SK-N-MC (cell line): ENCODE data around the gene BLM.

Source experiments
- DNase-seq: peaks from one replicate; pipeline ENCODE4 v3.0.0-alpha.2; 2011; ENCODE audit warnings: low read depth, low spot score
- H3K27ac ChIP-seq: fragments of 200-600 bp; sonication (generic); 2 replicates; pipeline ENCODE4 v1.5.1; 2016; ENCODE audit warnings: mixed run types
- H3K36me3 ChIP-seq: fragments of 200-600 bp; sonication (generic); 2 replicates; pipeline ENCODE4 v1.6.1; 2017; ENCODE audit warnings: antibody characterized with exemption, low read length, mixed read lengths; ENCODE audit not compliant: insufficient read depth
- H3K4me3 ChIP-seq: fragments of 200-600 bp; sonication (generic); 2 replicates; pipeline ENCODE4 v1.5.1; 2016
- H3K9ac ChIP-seq: fragments of 200-600 bp; sonication (generic); 2 replicates; pipeline ENCODE4 v1.8.0; 2017; ENCODE audit warnings: mixed run types, mixed read lengths; ENCODE audit not compliant: insufficient read length
- H3K9me3 ChIP-seq: fragments of 200-600 bp; sonication (generic); 2 replicates; pipeline ENCODE4 v1.6.1; 2017; ENCODE audit warnings: low read depth, mild to moderate bottlenecking, antibody characterized with exemption, low read length, moderate library complexity, mixed read lengths
- EZH2 ChIP-seq: fragments of 200-600 bp; sonication (generic); IDR thresholded peaks from one replicate; pipeline ENCODE4 v1.6.1; 2017; ENCODE audit warnings: antibody characterized with exemption
- FOXP2 ChIP-seq: optimal IDR thresholded peaks from 2 replicates; pipeline ENCODE3; 2011; ENCODE audit warnings: mild to moderate bottlenecking, moderate library complexity; ENCODE audit not compliant: insufficient read depth; ENCODE audit errors: extremely low read length, control extremely low read depth
- POLR2AphosphoS5 ChIP-seq: IDR thresholded peaks from 2 replicates; pipeline ENCODE4 v1.6.1; 2012; ENCODE audit warnings: mild to moderate bottlenecking, low read depth, low read length, borderline replicate concordance

The BLM gene

DNA sequence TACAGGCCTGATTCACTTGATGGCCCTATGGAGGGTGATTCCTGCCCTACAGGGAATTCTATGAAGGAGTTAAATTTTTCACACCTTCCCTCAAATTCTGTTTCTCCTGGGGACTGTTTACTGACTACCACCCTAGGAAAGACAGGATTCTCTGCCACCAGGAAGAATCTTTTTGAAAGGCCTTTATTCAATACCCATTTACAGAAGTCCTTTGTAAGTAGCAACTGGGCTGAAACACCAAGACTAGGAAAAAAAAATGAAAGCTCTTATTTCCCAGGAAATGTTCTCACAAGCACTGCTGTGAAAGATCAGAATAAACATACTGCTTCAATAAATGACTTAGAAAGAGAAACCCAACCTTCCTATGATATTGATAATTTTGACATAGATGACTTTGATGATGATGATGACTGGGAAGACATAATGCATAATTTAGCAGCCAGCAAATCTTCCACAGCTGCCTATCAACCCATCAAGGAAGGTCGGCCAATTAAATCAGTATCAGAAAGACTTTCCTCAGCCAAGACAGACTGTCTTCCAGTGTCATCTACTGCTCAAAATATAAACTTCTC is 43.6 kb downstream of the BLM start:
- peaks cover 56% of the 10 kb centered on the region for H3K36me3 ChIP-seq

DNA sequence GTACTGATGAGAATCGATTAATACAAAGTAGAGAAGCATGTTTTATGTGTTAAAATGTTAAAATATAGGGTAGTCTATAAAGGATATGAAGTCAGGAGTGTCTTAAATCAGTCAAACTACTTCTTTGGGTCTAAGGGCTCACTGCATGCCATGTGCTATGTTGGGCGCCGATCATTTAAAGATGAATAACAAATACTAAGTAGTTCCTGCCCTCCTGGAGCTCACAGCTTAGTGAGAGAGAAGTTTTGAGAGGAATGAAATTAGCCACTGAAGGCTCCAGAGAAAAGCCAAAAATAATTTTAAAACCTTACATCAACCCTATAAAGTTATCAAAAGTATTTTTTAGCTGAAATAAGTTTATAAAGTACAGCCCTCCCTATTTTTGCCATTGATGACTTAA is 44.5 kb downstream of the BLM start:
- Histone ChIP-seq H3K9me3 (no peaks in the 10 kb centered on the region), H3K27ac (peak overlapping the region; percentile 45), H3K36me3 (peaks cover 57% of the 10 kb centered on the region), H3K9ac (no peak overlapping the region), H3K4me3 (no peak overlapping the region)
- TF ChIP-seq POLR2AphosphoS5: no peak
- TF ChIP-seq EZH2: no peak
- no peak for TF ChIP-seq FOXP2
- DNase-seq: no peak

More for the DNA sequence above, 43.6 kb downstream of the BLM start:
- no peaks in the 10 kb centered on the region for H3K9me3 ChIP-seq
- no peak overlapping the region for H3K4me3 ChIP-seq
- no peak overlapping the region for H3K27ac ChIP-seq
- no peak overlapping the region for H3K9ac ChIP-seq
- TF ChIP-seq FOXP2: no peak
- DNase-seq: no peak

DNA sequence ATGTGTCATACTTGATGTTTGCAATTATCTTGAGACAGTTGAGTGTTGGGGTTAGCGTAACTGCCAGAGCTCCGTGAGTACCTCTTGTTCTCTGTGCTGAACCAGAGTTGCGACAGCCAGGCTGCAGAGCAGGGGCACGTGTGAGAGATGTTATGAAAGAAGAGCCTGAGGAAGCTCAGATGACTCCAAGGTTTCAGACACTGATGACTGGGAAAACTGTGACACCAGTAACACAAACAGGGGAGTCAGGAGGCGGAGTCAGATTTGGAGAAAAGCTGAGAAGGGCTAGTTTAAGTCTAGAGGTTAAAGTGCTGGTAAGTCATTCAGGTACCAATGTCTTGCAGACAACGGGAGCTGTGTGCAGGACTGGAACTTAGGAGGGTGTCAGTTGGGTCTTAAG is 45.0 kb downstream of the BLM start:
- H3K9ac ChIP-seq: no peak overlapping the region
- no peak overlapping the region for H3K4me3 ChIP-seq
- H3K9me3 ChIP-seq: no peaks in the 10 kb centered on the region
- no peak for TF ChIP-seq EZH2
- TF ChIP-seq FOXP2: no peak
- TF ChIP-seq POLR2AphosphoS5: no peak
- H3K27ac ChIP-seq: no peak overlapping the region
- DNase-seq: no peak
- peaks cover 55% of the 10 kb centered on the region for H3K36me3 ChIP-seq

DNA sequence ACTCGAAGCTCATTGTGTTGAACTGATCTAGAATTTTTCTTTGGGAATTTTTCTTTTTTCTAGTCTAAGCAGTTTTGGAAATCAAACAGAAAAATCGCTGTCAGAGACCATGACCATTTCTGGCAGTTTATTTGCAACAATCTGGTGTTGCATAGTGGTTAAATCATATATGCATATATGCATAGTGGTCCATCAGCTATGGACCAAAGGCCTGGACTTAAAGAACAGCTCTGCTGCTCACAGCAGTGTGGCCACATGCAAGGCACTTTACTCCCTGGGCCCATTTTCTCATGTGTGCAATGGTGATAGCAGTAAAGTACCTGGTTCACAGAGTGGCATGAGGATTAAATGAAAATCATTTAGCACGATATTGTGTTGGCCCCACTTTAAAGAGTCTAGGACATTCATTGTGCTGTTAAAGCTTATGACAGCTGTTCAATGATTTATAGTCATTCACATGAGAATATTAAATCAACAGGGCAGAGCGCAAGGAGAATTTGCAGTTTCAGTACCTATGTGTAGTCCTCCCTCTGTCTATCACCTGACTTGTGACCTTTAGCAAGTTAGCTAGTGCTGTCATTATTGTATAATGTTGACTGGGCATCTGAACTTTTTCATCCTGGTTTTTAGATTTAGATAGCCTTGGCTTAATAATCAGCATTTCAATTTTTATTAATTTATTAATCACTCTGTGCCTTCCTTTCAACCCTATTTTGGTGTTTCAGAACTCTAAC is 46.4 kb downstream of the BLM start:
- Histone ChIP-seq H3K4me3 (no peak overlapping the region), H3K9ac (no peak overlapping the region), H3K27ac (0 out of 2 replicates have a peak overlapping the region, but pooled peaks have one; percentile 17), H3K36me3 (peaks cover 55% of the 10 kb centered on the region), H3K9me3 (no peaks in the 10 kb centered on the region)
- TF ChIP-seq POLR2AphosphoS5 (no peak), FOXP2 (no peak), EZH2 (no peak)
- DNase-seq: no peak

DNA sequence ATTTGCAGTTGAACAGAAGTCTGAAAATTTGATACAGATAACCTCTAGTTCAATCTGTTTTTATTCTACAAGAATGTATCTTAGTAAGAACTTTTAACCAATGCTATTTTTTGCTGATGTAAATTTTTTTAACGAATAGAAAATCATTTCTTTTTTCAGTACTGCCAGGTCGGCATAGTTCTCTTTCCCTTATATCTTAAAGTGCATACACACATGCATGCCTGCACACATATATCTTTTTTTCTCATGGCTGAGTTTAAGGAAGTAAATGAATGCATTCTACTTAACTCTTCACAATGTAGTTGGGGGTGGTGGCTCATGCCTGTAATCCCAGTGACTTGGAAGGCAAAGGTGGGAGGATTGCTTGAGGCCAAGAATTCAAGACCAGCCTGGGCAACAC is 48.4 kb downstream of the BLM start:
- H3K9me3 ChIP-seq: no peaks in the 10 kb centered on the region
- DNase-seq: no peak
- H3K27ac ChIP-seq: 0 out of 2 replicates have a peak overlapping the region, but pooled peaks have one; percentile 21
- H3K9ac ChIP-seq: no peak overlapping the region
- TF ChIP-seq FOXP2 (no peak), EZH2 (no peak), POLR2AphosphoS5 (no peak)
- no peak overlapping the region for H3K4me3 ChIP-seq
- H3K36me3 ChIP-seq: peaks cover 56% of the 10 kb centered on the region

DNA sequence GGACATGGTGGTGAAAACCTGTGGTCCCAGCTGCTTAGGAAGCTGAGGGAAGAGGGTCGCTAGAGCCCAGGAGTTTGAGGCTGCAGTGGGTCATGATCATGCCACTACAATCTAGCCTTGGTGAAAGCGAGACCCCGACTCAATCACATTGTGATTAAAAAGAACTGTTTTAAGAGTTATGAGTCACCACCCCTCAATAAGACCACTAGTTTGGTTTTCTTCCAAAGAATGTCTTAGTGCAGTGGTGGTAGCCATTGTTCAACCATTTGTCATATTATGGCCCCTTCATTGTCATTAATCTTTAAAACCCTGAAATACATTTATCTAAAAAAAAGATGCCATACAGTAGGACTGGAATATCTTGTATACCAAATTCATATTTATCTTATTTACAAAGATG is 48.8 kb downstream of the BLM start:
- Histone ChIP-seq H3K36me3 (peaks cover 52% of the 10 kb centered on the region), H3K27ac (no peak overlapping the region)

DNA sequence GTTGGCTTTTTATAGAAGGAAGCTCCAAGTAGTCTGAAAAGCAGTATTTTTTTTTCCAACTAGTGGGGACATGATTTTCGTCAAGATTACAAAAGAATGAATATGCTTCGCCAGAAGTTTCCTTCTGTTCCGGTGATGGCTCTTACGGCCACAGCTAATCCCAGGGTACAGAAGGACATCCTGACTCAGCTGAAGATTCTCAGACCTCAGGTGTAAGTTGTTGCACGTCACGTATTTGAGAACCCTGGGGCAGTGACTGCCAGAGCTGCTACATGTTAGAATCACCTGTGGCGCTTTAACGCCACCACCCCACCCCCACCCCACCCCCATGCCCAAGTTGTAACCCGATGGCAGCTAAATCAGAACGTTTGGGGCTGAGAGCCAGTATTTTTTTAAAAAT is 52.2 kb downstream of the BLM start:
- Histone ChIP-seq H3K9me3 (no peaks in the 10 kb centered on the region), H3K4me3 (no peak overlapping the region), H3K36me3 (peaks cover 35% of the 10 kb centered on the region), H3K9ac (no peak overlapping the region), H3K27ac (no peak overlapping the region)
- DNase-seq: no peak
- no peak for TF ChIP-seq POLR2AphosphoS5
- no peak for TF ChIP-seq EZH2
- TF ChIP-seq FOXP2: no peak

More for the DNA sequence above, 48.8 kb downstream of the BLM start:
- no peak for DNase-seq
- Histone ChIP-seq H3K9me3 (no peaks in the 10 kb centered on the region), H3K9ac (no peak overlapping the region), H3K4me3 (no peak overlapping the region)
- TF ChIP-seq POLR2AphosphoS5 (no peak), EZH2 (no peak), FOXP2 (no peak)

DNA sequence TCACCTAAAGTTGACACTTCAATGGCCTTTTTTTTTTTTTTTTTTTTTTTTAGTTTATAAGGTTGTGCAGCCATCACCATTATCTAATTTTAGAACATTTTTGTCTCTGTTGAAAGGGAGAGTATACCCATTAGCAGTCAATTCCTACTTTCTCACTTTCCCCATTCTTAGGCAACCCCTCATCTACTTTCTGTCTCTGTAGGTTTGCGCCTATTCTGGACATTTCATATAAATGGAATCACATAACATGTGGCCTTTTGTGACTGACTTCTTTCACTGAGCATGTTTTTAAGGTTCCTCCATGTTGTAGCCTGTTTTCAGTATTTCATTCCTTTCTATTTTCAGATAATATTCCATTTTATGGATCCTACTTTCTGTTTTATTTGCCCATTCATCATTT is 56.3 kb downstream of the BLM start:
- Histone ChIP-seq H3K9ac (no peak overlapping the region), H3K4me3 (no peak overlapping the region), H3K36me3 (peaks cover 36% of the 10 kb centered on the region), H3K27ac (no peak overlapping the region), H3K9me3 (no peaks in the 10 kb centered on the region)
- no peak for DNase-seq
- TF ChIP-seq POLR2AphosphoS5: no peak
- no peak for TF ChIP-seq FOXP2
- no peak for TF ChIP-seq EZH2

DNA sequence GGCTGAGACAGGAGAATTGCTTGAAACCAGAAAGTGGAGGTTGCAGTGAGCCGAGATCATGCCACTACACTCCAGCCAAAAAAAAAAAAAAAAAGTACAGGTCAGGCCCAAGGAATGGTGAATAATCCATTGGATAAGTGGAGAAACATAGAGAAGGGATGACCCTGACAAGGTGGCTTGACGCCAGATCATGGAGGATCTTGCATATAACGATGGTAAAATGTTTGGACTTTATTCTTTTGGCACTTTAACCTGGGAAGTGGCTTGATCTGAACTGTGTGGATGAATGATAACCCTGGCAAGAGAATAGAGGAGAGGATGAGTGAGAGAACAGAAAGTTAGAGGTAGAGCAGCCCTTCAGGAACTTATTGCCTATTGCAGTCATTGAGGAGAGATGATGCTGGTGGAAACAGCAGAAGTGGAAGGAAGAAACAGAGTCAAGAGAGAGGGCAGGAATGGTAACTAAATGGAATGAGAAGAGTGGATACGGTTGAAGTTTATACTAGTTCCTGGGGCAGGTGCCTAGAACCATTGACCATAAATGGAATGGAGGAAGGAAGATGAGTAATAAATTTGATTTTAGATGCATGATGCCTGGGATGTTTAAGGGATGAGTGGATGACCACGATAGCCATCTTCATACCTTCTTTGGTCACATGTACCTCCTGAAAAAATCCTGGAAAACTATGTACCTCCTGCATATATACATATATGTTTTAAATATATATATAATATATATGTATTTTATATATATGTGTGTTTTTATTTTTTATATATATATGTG is 57.8 kb downstream of the BLM start:
- H3K9me3 ChIP-seq: no peaks in the 10 kb centered on the region
- H3K36me3 ChIP-seq: peaks cover 28% of the 10 kb centered on the region
- TF ChIP-seq POLR2AphosphoS5 (no peak), FOXP2 (no peak), EZH2 (no peak)
- H3K27ac ChIP-seq: no peak overlapping the region
- DNase-seq: no peak
- H3K9ac ChIP-seq: no peak overlapping the region
- H3K4me3 ChIP-seq: no peak overlapping the region
